A549 (cell line): Measurements from ENCODE around the gene KCNS3.

Source experiments
- BHLHE40 ChIP-seq: IDR thresholded peaks from 2 replicates; pipeline ENCODE4 v1.6.1; 2012; ENCODE audit warnings: low read depth, low read length, inconsistent platforms
- CHD2 ChIP-seq: fragments of 150-350 bp; IDR thresholded peaks from 2 replicates; pipeline ENCODE4 v1.6.1; 2014; ENCODE audit warnings: low read length; ENCODE audit not compliant: partially characterized antibody
- MAX ChIP-seq: IDR thresholded peaks from 2 replicates; pipeline ENCODE4 v1.6.1; 2012
- POLR2A ChIP-seq: IDR thresholded peaks from 2 replicates; pipeline ENCODE4 v1.6.1; 2012; ENCODE audit warnings: mild to moderate bottlenecking, low read length
- RCOR1 ChIP-seq: fragments of 150-350 bp; IDR thresholded peaks from 2 replicates; pipeline ENCODE4 v1.6.1; 2014; ENCODE audit warnings: antibody characterized with exemption, low read length, low read depth
- REST ChIP-seq: fragments of 200-600 bp; sonication (generic); IDR thresholded peaks from 2 replicates; pipeline ENCODE4 v1.6.1; 2016; ENCODE audit warnings: antibody characterized with exemption, mild to moderate bottlenecking, moderate library complexity
- SMC3 ChIP-seq: fragments of >200 bp; sonication (Bioruptor Twin); formaldehyde crosslinking; IDR thresholded peaks from 3 replicates; pipeline ENCODE4 v1.6.1; 2018; ENCODE audit warnings: inconsistent platforms
- TF ChIP-seq, protein P1 (sequence below): fragments of >200 bp; sonication (Bioruptor Twin); formaldehyde crosslinking; IDR thresholded peaks from 3 replicates; pipeline ENCODE4 v1.6.1; 2016
- TF ChIP-seq, protein P2 (sequence below): fragments of 150-350 bp; IDR thresholded peaks from 2 replicates; pipeline ENCODE4 v1.6.1; 2014; ENCODE audit warnings: low read depth, mild to moderate bottlenecking, low read length
- TF ChIP-seq, protein P3 (sequence below): fragments of >200 bp; sonication (Bioruptor Twin); formaldehyde crosslinking; IDR thresholded peaks from 3 replicates; pipeline ENCODE4 v1.5.1; 2016

DNA sequence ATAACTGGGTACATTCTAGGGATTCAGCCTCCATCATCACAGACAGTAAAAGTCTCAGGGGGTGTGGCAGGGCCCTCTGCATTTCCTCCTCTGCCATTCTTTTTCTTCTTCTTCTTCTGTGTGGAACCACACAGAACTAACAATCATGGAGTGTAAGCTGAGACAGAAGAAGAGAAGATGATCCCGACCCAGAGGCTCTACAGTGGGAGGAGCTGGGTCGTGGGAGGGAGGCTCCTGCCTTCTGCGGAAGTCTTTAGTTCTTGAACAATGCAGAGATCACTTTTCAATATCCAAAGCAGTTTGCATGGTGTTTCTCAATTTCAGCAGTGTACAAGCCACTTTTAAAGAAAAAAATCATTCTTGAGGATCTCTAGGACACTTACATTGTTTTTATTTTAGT, 80.9 kb downstream of the KCNS3 start:
- no peak for TF ChIP-seq RCOR1
- TF ChIP-seq REST = no peak
- TF ChIP-seq, protein P1, sequence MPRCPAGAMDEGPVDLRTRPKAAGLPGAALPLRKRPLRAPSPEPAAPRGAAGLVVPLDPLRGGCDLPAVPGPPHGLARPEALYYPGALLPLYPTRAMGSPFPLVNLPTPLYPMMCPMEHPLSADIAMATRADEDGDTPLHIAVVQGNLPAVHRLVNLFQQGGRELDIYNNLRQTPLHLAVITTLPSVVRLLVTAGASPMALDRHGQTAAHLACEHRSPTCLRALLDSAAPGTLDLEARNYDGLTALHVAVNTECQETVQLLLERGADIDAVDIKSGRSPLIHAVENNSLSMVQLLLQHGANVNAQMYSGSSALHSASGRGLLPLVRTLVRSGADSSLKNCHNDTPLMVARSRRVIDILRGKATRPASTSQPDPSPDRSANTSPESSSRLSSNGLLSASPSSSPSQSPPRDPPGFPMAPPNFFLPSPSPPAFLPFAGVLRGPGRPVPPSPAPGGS = no peak
- no peak for TF ChIP-seq SMC3
- TF ChIP-seq, protein P2, sequence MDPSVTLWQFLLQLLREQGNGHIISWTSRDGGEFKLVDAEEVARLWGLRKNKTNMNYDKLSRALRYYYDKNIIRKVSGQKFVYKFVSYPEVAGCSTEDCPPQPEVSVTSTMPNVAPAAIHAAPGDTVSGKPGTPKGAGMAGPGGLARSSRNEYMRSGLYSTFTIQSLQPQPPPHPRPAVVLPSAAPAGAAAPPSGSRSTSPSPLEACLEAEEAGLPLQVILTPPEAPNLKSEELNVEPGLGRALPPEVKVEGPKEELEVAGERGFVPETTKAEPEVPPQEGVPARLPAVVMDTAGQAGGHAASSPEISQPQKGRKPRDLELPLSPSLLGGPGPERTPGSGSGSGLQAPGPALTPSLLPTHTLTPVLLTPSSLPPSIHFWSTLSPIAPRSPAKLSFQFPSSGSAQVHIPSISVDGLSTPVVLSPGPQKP = no peak
- TF ChIP-seq, protein P3, sequence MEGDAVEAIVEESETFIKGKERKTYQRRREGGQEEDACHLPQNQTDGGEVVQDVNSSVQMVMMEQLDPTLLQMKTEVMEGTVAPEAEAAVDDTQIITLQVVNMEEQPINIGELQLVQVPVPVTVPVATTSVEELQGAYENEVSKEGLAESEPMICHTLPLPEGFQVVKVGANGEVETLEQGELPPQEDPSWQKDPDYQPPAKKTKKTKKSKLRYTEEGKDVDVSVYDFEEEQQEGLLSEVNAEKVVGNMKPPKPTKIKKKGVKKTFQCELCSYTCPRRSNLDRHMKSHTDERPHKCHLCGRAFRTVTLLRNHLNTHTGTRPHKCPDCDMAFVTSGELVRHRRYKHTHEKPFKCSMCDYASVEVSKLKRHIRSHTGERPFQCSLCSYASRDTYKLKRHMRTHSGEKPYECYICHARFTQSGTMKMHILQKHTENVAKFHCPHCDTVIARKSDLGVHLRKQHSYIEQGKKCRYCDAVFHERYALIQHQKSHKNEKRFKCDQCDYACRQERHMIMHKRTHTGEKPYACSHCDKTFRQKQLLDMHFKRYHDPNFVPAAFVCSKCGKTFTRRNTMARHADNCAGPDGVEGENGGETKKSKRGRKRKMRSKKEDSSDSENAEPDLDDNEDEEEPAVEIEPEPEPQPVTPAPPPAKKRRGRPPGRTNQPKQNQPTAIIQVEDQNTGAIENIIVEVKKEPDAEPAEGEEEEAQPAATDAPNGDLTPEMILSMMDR = no peak
- TF ChIP-seq POLR2A = no peak
- no peak for TF ChIP-seq CHD2
- TF ChIP-seq MAX = no peak
- TF ChIP-seq BHLHE40 = no peak
